Testis (tissue), 2 donors: ENCODE data around the gene IDUA.

Source experiments
- POLR2A ChIP-seq: fragments of 450-650 bp; IDR thresholded peaks from one replicate; pipeline ENCODE4 v1.6.1; 2017; ENCODE audit warnings: antibody characterized with exemption, mild to moderate bottlenecking, moderate library complexity
- TF ChIP-seq, protein P1 (sequence below), 3 experiments: fragments of 450-650 bp in 2 of 3; fragments of 200-600 bp in 1 of 3; sonication (generic) in 1 of 3; IDR thresholded peaks; one replicate each; pipeline ENCODE4 v1.5.1; 2016 to 2019; ENCODE audit warnings: antibody characterized with exemption in 3 of 3, mild to moderate bottlenecking in 2 of 3, moderate library complexity in 1 of 3

DNA sequence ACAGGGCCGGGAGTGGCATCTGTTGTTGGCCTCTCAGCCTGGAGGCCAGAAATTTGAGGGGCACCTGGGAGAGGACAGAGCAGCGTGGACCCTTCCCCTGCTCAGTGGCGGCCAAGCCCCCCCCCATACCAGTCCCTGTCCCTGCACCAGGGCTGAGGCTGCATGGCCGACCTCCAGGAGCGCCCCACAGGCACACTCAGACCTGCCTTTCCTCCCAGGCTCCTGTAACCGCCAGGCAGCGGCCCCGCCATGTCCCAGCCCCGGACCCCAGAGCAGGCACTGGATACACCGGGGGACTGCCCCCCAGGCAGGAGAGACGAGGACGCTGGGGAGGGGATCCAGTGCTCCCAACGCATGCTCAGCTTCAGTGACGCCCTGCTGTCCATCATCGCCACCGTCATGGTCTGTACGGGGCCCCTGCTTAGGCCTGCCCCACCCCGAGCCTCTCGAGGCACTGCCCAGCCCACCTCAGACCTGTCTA, 39.3 kb upstream of the IDUA start:
- TF ChIP-seq, protein P1, sequence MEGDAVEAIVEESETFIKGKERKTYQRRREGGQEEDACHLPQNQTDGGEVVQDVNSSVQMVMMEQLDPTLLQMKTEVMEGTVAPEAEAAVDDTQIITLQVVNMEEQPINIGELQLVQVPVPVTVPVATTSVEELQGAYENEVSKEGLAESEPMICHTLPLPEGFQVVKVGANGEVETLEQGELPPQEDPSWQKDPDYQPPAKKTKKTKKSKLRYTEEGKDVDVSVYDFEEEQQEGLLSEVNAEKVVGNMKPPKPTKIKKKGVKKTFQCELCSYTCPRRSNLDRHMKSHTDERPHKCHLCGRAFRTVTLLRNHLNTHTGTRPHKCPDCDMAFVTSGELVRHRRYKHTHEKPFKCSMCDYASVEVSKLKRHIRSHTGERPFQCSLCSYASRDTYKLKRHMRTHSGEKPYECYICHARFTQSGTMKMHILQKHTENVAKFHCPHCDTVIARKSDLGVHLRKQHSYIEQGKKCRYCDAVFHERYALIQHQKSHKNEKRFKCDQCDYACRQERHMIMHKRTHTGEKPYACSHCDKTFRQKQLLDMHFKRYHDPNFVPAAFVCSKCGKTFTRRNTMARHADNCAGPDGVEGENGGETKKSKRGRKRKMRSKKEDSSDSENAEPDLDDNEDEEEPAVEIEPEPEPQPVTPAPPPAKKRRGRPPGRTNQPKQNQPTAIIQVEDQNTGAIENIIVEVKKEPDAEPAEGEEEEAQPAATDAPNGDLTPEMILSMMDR (IDR thresholded peaks at IDR 0.05) = no peak
- no peak for TF ChIP-seq POLR2A
